Aorta (tissue), 5 donors: ENCODE data around the gene EXD1. TPM values are rescaled to one million over a fixed set of nuclear protein-coding genes. Genes with fewer than 3 reads are reported as not detected.
"Not testable (repeated sequence)": the region's sequence is repeated elsewhere in the genome, so short reads cannot be mapped to it uniquely, and the experiment has no call there.

Experiments
- ATAC-seq: fragments of 200-7000 bp; cut with Tn5 transposase; one replicate; pipeline ENCODE4 v1.9.1; 2022; ENCODE audit warnings: moderate library complexity; ENCODE audit not compliant: low FRiP score
- DNase-seq, 2 donors: peaks; one replicate each; pipeline ENCODE4 v3.0.0-alpha.2; 2020
- H3K27ac ChIP-seq, 2 donors: one replicate each; pipeline ENCODE4 v1.5.1; 2013; ENCODE audit warnings: low read length in 2 of 2, mild to moderate bottlenecking in 2 of 2, moderate library complexity in 2 of 2, control low read depth in 1 of 2, inconsistent platforms in 1 of 2, low read depth in 1 of 2
- H3K27me3 ChIP-seq, 2 donors: one replicate each; pipeline ENCODE4 v1.6.1; 2013; ENCODE audit warnings: control low read depth in 1 of 2, low read length in 1 of 2, mild to moderate bottlenecking in 1 of 2, moderate library complexity in 1 of 2; ENCODE audit not compliant: insufficient read depth in 2 of 2, control insufficient read depth in 1 of 2
- H3K36me3 ChIP-seq, 2 donors: one replicate each; pipeline ENCODE4 v1.6.1; 2013; ENCODE audit warnings: control low read depth in 1 of 2, low read length in 1 of 2, mild to moderate bottlenecking in 1 of 2; ENCODE audit not compliant: insufficient read depth in 2 of 2, control insufficient read depth in 1 of 2
- H3K4me1 ChIP-seq, 2 donors: one replicate each; pipeline ENCODE4 v1.6.1; 2013; ENCODE audit warnings: low read length in 2 of 2, control low read depth in 1 of 2, mild to moderate bottlenecking in 1 of 2, moderate library complexity in 1 of 2; ENCODE audit not compliant: insufficient read depth in 2 of 2, control insufficient read depth in 1 of 2
- H3K4me3 ChIP-seq, 2 donors: one replicate each; pipeline ENCODE4 v1.5.1; 2013; ENCODE audit warnings: low read length in 2 of 2, control low read depth in 1 of 2, mild to moderate bottlenecking in 1 of 2
- H3K9me3 ChIP-seq: one replicate; pipeline ENCODE4 v1.6.1; 2013; ENCODE audit warnings: mild to moderate bottlenecking, low read length; ENCODE audit not compliant: control insufficient read depth
- WGBS, 2 donors: extraction: QIAGEN DNeasy Blood & Tissue Kit; methylation state at CpG; one replicate each; pipeline ENCODE4 v1.1.7; 2013; 5-methylcytosine and 5-hydroxymethylcytosine counted together
- intact Hi-C, 2 donors: fragments of 100-400 bp; cut with DNase I; formaldehyde crosslinking; loops; one replicate each; pipeline versions ENCODE4 v1.14.2 to v1.15.0; 2022
- polyA plus RNA-seq, 2 donors: library from polyadenylated mRNA; stranded (reverse); fragments of 200-250 nt; gene quantifications; one replicate each; pipeline ENCODE4 v1.2.3, GENCODE V29; 2013
- total RNA-seq, 2 donors: library from RNA; stranded (reverse); fragmentation: NEBNext Ultra II Directional; extraction: Animal tissue kit (Norgen Biotek cat#: 25700); gene quantifications; one replicate each; pipeline ENCODE4 v1.2.1, GENCODE V29; 2021
- donor health status: healthy with polysubstance abuse.
- donor health status: Bipolar disorder and iron deficiency.
- donor health status: DM: no; HTN: no; CAD: no.
- donor health status: DM: no; HTN: no; CAD: no.
- donor health status: DM: yes; HTN: yes; CAD: no.

The EXD1 gene
- total and polyA plus RNA-seq, 4 donors = not detected

- Histone ChIP-seq H3K9me3 (no peaks in the 10 kb centered on the region), H3K36me3 (peaks cover 1 to 2% of the 10 kb centered on the region in 2 donors), H3K4me3 (no peak overlapping the region), H3K4me1 (no peaks in the 10 kb centered on the region), H3K27ac (no peak overlapping the region), H3K27me3 (no peaks in the 10 kb centered on the region)
- DNase-seq = no peak
- intact Hi-C loops = no loop called here
- 91% methylated on average over 12 of the region's 12 CpGs for WGBS, 2 donors
- no peak for ATAC-seq
These were observed 29.1 kb upstream of the EXD1 start for GRCh38 chr15:41259546-41260189.

DNA sequence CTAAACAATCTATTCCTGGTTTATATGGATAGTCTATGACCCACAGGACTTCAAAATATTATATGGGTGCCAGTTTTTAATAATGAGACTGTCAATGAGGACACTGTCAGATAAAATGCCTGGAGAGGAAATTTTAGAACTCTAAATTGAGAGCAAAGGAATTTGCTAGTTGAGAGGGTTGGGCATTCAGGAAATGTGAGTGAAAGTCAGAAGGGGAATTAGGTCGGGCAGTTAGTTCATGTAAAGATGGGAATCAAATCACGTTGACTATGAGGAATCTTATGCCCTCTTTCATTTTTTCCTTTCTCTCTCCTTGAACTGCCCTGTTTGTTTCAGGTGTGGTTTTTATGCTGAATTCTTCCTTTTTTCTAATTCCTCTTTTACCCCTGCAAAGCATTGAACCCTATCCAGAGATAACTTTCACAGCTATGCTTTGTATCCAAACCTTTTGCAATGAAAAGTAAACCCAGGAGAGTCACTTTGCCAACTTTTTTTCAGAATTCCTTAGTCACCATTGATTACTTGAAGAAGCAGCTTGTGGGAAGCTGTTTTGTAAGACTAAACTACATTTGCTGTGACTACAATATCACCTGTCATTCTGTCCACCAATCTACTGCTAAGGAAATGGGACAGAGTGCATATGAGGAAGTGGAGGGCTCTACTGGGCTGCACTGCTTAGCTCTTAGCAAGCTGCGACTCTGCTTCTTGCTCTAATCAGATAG lies 28.4 kb upstream of the EXD1 start:
- peaks cover 0 to 1% of the 10 kb centered on the region in 2 donors for H3K36me3 ChIP-seq
- no peaks in the 10 kb centered on the region for H3K9me3 ChIP-seq
- DNase-seq (no peak), ATAC-seq (no peak)
- WGBS, 2 donors = 65 to 66% methylated on average over 3 of the region's 3 CpGs
- H3K4me3 ChIP-seq = no peak overlapping the region
- no peaks in the 10 kb centered on the region for H3K27me3 ChIP-seq
- H3K27ac ChIP-seq = no peak overlapping the region
- no peaks in the 10 kb centered on the region for H3K4me1 ChIP-seq
- intact Hi-C loops = no loop called here

GRCh38 chr15:41256577-41257038 lies 26.1 kb upstream of the EXD1 start:
- DNase-seq = no peak
- H3K9me3 ChIP-seq = no peaks in the 10 kb centered on the region
- ATAC-seq = no peak
- no peak overlapping the region for H3K27ac ChIP-seq
- WGBS, 2 donors = 91% methylated on average over 5 of the region's 5 CpGs
- no peaks in the 10 kb centered on the region for H3K4me1 ChIP-seq
- no peaks in the 10 kb centered on the region for H3K27me3 ChIP-seq
- no peak overlapping the region for H3K4me3 ChIP-seq
- intact Hi-C loops = no loop called here
- H3K36me3 ChIP-seq = peaks cover 0 to 3% of the 10 kb centered on the region in 2 donors

DNA sequence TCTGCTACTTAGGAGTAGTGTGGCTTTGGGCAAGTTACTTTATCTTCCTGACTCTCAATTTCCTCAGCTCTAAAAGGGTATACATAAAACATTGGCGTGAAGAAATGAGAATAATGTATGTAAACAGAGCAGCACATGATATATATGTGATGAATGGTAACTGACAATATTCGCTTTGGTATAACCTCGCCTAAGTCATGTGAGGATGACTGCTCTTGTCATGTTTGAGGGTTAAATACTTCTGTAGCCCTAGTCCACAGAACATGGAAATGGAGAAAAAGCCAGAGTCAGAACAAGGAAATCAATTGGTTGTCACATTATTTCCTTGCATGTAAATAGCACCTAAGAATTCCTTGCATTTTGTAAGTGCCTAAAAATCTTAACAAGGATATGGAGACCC lies 25.5 kb upstream of the EXD1 start:
- H3K4me3 ChIP-seq = no peak overlapping the region
- H3K27ac ChIP-seq = no peak overlapping the region
- WGBS, 2 donors = 93 to 95% methylated on average over 3 of the region's 3 CpGs
- no peak for DNase-seq
- H3K27me3 ChIP-seq = no peaks in the 10 kb centered on the region
- ATAC-seq = no peak
- H3K36me3 ChIP-seq = peaks cover 0 to 3% of the 10 kb centered on the region in 2 donors
- no peaks in the 10 kb centered on the region for H3K9me3 ChIP-seq
- no peaks in the 10 kb centered on the region for H3K4me1 ChIP-seq
- intact Hi-C loops = no loop called here

DNA sequence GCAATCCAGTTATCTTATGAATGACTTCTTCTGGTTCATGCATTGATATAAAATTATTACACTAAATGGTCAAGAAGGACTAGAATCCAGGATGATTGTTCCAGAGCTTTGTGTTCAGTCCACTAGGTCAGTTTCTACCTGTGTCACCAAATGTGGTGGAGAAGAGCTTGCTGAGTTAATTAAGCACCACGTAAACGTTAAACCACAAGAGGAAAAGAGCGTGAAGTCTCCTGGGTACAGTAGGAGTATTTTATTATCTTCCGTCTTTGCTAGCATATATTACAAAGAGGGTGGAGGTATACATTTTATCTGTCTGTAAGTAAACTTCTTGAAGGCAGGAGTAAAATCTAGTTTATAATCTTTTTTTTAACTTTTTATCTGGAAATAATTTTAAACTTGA lies 24.0 kb upstream of the EXD1 start:
- Histone ChIP-seq H3K4me3 (no peak overlapping the region), H3K36me3 (peaks cover 0 to 1% of the 10 kb centered on the region in 2 donors), H3K4me1 (no peaks in the 10 kb centered on the region), H3K9me3 (no peaks in the 10 kb centered on the region), H3K27ac (no peak overlapping the region), H3K27me3 (no peaks in the 10 kb centered on the region)
- ATAC-seq (no peak), DNase-seq (no peak)
- WGBS, 2 donors = 92 to 94% methylated on average over 4 of the region's 4 CpGs
- intact Hi-C loops = no loop called here

GRCh38 chr15:41251411-41251810 lies 20.9 kb upstream of the EXD1 start:
- 96 to 98% methylated on average over 5 of the region's 5 CpGs for WGBS, 2 donors
- intact Hi-C loops = no loop called here
- ATAC-seq = no peak
- no peaks in the 10 kb centered on the region for H3K9me3 ChIP-seq
- H3K27ac ChIP-seq = no peak overlapping the region
- no peaks in the 10 kb centered on the region for H3K4me1 ChIP-seq
- H3K4me3 ChIP-seq = no peak overlapping the region
- DNase-seq = no peak
- H3K27me3 ChIP-seq = no peaks in the 10 kb centered on the region
- H3K36me3 ChIP-seq = peaks cover 0 to 1% of the 10 kb centered on the region in 2 donors

DNA sequence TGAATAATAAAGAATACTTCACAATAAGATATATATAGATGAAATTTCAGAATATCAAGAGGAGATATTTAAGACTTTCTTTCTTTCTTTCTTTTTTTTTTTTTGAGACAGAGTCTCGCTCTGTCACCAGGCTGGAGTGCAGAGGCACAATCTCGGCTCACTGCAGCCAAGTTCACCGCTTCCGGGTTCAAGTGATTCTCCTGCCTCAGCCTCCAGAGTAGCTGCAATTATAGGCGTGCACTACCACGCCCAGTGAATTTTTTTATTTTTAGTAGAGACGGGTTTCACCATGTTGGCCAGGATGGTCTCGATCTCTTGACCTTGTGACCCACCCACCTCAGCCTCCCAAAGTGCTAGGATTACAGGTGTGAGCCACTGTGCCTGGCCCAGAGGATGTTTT lies 20.2 kb upstream of the EXD1 start:
- intact Hi-C loops = not testable (repeated sequence)

GRCh38 chr15:41241221-41241964 lies 10.8 kb upstream of the EXD1 start:
- WGBS, 2 donors = 88 to 90% methylated on average over 6 of the region's 6 CpGs
- no peak for DNase-seq
- Histone ChIP-seq H3K9me3 (no peaks in the 10 kb centered on the region), H3K4me1 (no peaks in the 10 kb centered on the region), H3K36me3 (peaks cover 0 to 4% of the 10 kb centered on the region in 2 donors), H3K4me3 (no peak overlapping the region), H3K27ac (no peak overlapping the region), H3K27me3 (no peaks in the 10 kb centered on the region)
- intact Hi-C loops = no loop called here
- ATAC-seq = no peak

More for the DNA sequence above, 20.2 kb upstream of the EXD1 start:
- ATAC-seq, DNase-seq, H3K9me3 ChIP-seq, H3K4me1 ChIP-seq, H3K27me3 ChIP-seq, H3K27ac ChIP-seq, H3K4me3 ChIP-seq, H3K36me3 ChIP-seq: not testable (repeated sequence)
- 83 to 89% methylated on average over 8 of the region's 8 CpGs for WGBS, 2 donors
